KBM-7 (cell line): ENCODE data around the gene PREP.
"Not testable (repeated sequence)": the region's sequence is repeated elsewhere in the genome, so short reads cannot be mapped to it uniquely, and the experiment has no call there.

Experiments used
- DNase-seq: peaks from one replicate; pipeline ENCODE4 v3.0.0-alpha.2; 2015
- in situ Hi-C: fragments of 300-500 bp; cut with MboI; formaldehyde crosslinking; loops from 2 replicates; pipeline ENCODE4 v1.14.3; 2020; ENCODE audit warnings: low sequenced_read_pairs, low pct_unique_long_range_greater_than_20kb, mixed read lengths

PREP gene

DNA sequence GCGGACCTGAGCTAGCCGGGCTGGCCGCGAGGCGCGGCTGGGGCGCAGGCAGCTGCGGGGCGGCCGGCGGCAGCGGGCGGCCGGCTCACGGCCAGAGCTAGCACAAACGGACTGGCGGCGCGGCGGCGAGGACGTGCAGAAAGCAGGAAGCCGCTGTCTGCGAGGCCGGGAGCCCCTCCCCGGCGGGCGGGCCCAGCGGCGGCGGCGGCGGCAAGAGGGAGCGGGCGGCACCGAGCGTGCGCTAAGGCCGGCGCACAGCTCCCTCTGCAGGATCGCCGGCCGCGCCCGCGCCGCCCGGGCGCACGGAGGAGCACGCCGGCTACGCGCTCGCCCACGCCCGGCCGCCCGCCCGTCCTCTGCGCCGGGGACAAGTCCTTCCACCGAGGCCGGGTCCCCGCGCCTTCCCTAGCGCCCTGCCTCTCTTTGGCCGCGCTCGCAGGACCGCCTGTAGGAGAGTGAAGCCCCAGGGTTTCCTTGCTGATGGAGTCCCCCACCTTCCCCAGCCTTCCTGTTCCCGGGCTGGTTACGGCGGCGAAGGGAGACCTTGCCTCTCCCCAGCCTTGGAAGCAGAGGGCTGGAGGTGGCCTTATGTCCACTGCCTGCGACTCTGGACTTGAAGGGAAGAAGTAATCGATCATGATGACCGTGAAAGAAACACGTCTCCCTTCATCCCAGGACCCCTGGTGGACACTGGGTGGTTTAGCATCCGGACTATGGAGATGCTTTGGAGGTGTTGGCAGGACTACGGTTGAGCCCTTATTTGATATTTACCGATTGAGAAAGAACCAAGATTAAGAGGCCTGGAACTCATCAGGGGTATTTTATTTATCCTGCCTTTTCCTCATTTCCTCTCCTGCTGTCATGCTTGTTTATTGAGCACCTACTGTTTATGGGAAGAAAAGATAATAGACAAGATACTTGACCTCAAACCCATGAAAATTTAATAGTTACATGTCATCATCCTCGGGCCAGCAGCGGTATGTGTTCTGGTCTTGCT lies at the start of gene PREP:
TSS of gene PREP (minus strand) at position 144 of the 997 bp plus-strand sequence. CDS start 191 bp downstream, outside the sequence.
- in situ Hi-C loops: no loop called here
- peak; percentile 81 for DNase-seq

- no peak for DNase-seq
- in situ Hi-C loops: no loop called here
These were observed 49.5 kb upstream of the PREP start for GRCh38 chr6:105452376-105452775.

- in situ Hi-C loops: no loop called here
These were observed 47.0 kb upstream of the PREP start for GRCh38 chr6:105449756-105450390.

GRCh38 chr6:105445481-105445880 lies 42.6 kb upstream of the PREP start:
- in situ Hi-C loops: no loop called here
- no peak for DNase-seq

More at GRCh38 chr6:105449756-105450390, 47.0 kb upstream of the PREP start:
- DNase-seq: no peak

DNA sequence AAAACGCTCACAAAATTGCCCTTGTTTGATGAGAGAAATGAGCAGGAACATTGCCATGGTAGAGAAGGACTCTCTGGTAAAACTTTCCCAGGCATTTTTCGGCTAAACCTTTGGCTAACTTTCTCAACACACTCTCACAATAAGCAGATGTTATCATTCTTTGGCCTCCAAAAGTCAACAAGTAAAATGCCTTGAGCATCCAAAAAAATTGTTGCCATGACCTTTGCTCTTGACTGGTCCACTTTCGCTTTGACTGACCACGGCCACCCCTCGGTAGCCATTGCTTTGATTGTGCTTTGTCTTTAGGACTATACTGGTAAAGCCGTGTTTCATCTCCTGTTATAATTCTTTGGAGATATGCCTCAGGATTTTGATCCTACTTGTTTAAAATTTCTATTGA lies 41.1 kb upstream of the PREP start:
- DNase-seq: no peak
- in situ Hi-C loops: no loop called here

- in situ Hi-C loops: no loop called here
- no peak for DNase-seq
These were observed 39.5 kb upstream of the PREP start for GRCh38 chr6:105442369-105442768.

- in situ Hi-C loops: no loop called here
These were observed 34.4 kb upstream of the PREP start for GRCh38 chr6:105437236-105437635.

GRCh38 chr6:105433723-105434122 lies 30.8 kb upstream of the PREP start:
- in situ Hi-C loops: no loop called here
- DNase-seq: no peak

More at GRCh38 chr6:105437236-105437635, 34.4 kb upstream of the PREP start:
- no peak for DNase-seq

DNA sequence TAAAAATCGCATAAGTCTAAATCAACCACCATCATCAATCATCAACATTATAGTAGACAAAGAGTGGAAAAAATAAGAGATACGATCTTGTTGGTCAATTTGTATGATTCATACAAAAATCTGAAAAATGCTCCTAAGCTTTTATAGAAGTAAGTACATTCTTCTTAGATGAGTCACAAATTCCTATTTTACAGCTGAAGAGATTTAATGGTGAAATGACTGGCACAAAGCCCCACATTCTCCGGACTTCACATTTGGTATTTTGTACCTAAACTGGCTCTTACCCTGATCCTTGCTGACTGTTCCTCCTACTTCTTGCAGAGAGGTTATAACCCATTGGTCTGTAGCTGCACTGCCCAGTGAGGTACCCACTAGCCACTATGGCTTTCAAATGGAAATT lies 29.9 kb upstream of the PREP start:
- no peak for DNase-seq
- in situ Hi-C loops: no loop called here

GRCh38 chr6:105431226-105431625 lies 28.3 kb upstream of the PREP start:
- DNase-seq: peak; percentile 60
- in situ Hi-C loops: no loop called here

- no peak for DNase-seq
- in situ Hi-C loops: no loop called here
These were observed 27.8 kb upstream of the PREP start for GRCh38 chr6:105430685-105431084.

DNA sequence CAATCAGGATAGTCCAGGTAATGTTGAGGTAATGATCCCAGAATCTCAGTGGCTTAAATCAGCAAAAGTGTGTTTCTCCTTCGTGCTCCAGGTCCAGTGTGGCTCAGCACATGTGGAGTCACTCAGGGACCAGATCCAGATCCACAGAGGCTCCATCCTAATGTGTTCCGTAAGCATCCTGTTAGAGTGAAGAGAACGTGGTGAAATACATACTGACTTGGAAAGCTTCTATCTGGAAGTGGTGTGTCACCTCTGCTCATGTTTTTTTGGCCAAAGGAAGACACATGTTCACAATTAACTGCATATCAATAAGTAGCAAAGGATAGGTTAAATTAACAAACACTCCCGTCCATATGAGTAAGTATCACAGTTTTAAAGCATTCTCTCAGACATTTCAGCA lies 26.8 kb upstream of the PREP start:
- no peak for DNase-seq
- in situ Hi-C loops: no loop called here

GRCh38 chr6:105428342-105428957 lies 25.6 kb upstream of the PREP start:
- in situ Hi-C loops: no loop called here
- DNase-seq: no peak

GRCh38 chr6:105424175-105424783 lies 21.4 kb upstream of the PREP start:
- in situ Hi-C loops: no loop called here
- DNase-seq: peak; percentile 84

- in situ Hi-C loops, DNase-seq: not testable (repeated sequence)
These were observed 14.1 kb upstream of the PREP start for GRCh38 chr6:105416971-105417370.

DNA sequence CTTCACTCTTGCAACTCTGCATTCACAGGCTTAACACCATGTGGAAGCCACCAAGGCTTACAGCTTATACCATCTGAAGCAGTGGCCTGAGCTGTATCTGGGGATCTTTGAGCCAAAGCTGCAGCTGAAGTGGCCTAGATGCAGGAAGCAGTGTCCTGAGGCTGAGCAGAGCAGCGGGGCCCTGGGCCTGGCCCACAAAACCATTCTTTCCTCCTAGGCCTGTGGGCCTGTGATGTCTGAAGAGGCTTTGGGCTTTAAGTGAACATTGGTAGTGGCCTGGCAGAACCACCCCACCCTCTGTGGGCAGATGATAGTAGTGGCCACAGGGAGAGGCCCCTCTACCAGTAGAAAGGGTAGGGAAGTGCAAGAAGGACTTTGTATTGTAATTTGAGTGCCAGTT lies 6.9 kb upstream of the PREP start:
- DNase-seq: no peak
- in situ Hi-C loops: no loop called here

DNA sequence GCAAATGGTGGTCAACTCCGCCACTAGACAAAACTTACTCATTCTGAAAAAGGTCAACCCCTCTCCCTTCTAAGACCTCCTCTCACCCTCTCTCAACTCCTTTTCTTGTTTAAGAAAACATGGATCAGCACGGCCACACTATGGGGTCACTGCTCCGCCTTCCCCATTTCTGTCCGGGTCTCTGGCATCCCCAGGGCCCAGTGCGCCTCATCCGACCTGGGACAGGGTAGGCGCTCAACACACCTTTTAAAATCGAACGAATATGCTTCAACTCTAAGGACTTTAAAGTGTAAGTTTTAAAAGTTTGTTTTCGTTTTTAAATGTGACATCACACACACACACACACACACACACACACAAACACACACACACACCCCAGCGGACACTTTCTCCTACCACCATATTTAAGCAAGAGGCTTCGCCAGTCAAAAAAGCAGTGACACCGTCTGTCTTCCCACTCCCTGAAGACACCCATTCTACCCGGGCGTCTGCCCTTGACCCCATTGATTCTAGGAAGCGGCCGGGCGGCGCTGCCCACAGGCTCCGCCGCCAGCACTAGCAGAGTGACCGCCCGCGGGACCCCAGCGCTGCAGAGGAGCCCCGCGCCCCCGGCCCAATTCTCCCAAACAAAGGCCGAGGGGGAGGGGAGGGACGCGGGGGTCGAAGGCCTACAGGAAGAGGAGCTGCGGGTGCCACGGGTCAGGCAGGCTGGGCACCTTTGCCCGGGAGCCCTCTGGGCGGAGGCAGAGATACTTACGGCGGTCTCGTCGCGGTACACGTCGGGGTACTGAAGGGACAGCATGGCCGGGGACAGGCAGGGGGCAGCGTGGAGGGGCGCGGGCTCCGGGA lies 568 bp downstream of the PREP start:
- peak; percentile 74 for DNase-seq
- in situ Hi-C loops: no loop called here

DNA sequence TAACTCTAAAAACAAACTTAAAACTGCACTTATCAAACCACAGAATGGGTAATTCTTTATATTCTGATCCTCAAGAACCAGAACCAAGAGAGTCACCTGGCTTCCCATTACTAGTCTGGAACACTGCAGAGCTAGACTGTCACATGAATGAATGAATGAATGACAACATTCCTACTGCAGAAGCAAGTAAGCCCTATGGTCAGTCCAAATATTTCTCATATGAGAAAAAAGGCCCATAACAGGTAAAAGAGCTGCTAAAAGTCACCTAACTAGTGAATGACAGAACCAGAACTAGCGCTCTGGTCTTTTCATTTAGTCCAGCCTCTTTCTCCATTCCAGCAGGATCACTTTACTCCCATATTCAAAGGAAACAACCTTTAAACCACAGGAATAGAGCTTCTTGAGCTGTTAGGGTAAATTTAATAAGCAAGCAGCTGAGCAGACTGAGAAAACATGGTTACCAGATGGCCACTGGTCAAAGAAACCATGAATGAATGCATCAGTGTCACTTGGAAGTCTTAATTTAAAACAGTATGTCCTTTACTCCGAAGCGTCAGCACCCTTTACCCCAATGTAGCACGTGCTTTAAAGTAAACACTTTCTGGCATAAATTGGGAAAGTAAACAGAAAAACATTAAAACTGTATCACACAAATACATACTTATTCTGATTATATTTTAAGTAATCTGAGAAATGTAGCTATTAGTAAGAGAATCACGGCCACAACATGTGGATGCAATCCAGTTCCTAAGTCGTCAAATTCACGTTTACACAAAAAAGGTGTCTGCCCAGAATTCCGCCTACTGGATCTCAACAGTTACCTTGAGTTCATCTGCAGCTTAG lies 1.4 kb downstream of the PREP start:
- peak; percentile 17 for DNase-seq
- in situ Hi-C loops: no loop called here
